HEK293T (cell line): Measurements from ENCODE around the gene NEUROD2.

Experiments
- ELF4 ChIP-seq: fragments of 450-650 bp; IDR thresholded peaks from 2 replicates; pipeline ENCODE4 v1.6.1; 2017; ENCODE audit warnings: antibody characterized with exemption
- FOXK2 ChIP-seq: fragments of 450-650 bp; IDR thresholded peaks from 2 replicates; pipeline ENCODE4 v1.6.1; 2016; ENCODE audit warnings: mild to moderate bottlenecking
- SP1 ChIP-seq: fragments of 450-650 bp; IDR thresholded peaks from 2 replicates; pipeline ENCODE4 v1.6.1; 2017
- TF ChIP-seq, protein P1 (sequence below): fragments of 450-650 bp; IDR thresholded peaks from 2 replicates; pipeline ENCODE4 v1.6.1; 2016

DNA sequence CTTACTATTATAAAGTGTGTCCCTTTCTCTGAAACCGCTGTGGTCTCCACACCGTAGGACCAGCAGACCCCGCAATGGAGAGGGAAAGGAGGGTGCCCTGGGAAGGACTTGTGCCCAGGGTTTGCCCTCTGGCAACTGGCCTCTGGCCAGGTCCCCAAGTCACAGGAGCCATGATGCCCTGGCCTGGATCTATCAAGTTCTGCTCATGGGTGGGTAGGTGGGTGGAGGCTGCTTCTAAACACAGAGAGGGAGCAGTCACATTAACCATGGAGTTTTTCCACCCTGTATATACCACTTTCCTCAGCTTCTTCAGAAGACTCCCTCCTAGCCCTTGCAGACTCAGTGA lies 9.4 kb upstream of the NEUROD2 start:
- TF ChIP-seq ELF4 (no peak), SP1 (no peak), FOXK2 (no peak)
- TF ChIP-seq, protein P1, sequence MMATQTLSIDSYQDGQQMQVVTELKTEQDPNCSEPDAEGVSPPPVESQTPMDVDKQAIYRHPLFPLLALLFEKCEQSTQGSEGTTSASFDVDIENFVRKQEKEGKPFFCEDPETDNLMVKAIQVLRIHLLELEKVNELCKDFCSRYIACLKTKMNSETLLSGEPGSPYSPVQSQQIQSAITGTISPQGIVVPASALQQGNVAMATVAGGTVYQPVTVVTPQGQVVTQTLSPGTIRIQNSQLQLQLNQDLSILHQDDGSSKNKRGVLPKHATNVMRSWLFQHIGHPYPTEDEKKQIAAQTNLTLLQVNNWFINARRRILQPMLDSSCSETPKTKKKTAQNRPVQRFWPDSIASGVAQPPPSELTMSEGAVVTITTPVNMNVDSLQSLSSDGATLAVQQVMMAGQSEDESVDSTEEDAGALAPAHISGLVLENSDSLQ = no peak
